RCC 7860 (cell line): Measurements from ENCODE around the gene TICAM2.

Experiments used
- DNase-seq: peaks from one replicate; pipeline ENCODE4 v3.0.0-alpha.2; 2015; ENCODE audit warnings: low spot score
- FAIRE-seq: peaks from 2 replicates; lab custom pipeline; 2012; peaks lifted over from hg19 to GRCh38; lab: Jason Lieb, UNC

Gene TICAM2

DNA sequence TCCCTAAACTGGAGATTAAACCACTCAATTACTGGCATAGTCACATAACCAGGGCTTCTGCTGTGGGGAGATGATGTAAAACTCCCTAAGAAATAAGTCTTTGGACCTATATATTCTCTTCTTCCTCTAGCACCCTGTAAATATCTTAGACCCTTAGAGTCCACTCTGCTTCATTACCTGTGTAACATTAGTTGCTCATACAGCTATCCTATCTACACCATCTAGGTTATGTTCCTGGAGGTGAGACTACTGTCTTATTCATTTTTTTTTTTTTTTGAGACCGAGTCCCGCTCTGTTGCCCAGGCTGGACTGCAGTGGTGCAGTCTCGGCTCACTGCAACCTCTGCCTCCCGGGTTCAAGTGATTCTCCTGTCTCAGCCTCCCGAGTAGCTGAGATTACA lies 9.6 kb upstream of the TICAM2 start:
- FAIRE-seq (no peak), DNase-seq (no peak)

DNA sequence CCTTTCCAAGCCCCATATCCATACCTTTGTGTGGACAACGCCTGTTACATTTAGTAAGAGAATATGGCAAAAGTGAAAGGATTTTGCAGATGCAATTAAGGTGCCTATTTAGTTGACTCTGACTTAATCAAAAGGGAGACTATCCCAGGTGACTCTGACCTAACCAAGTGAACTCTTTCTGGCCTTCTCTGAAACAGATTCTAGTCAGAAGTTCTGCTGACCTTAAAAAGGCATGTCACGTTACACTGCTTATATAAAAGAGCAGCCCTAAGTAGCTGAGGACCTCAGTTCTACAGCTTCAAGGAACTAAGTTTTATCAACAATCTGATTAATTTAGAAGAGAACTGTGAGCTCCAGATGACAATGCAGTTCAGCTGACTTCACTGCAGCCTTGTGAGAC lies 5.7 kb upstream of the TICAM2 start:
- DNase-seq = no peak
- no peak for FAIRE-seq

DNA sequence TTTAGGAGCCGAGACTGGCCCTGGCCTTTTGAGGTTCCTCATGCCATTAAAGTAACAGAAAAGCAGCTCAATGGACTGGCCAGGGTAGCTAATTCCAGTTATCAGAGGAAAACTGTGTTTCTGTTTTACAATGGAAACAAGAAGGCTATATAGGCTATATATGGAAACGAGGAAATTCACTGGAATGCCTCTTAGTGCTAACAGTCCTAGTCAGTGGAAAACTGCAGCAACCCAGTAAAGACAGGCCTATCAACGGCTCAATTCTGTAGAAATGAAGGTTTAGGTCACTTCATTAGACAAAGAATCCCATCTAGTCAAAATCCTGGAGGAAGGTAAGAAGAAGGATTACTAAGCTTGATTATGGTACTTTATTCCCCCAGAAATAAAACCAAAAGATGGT lies 3.2 kb upstream of the TICAM2 start:
- no peak for DNase-seq
- no peak for FAIRE-seq

DNA sequence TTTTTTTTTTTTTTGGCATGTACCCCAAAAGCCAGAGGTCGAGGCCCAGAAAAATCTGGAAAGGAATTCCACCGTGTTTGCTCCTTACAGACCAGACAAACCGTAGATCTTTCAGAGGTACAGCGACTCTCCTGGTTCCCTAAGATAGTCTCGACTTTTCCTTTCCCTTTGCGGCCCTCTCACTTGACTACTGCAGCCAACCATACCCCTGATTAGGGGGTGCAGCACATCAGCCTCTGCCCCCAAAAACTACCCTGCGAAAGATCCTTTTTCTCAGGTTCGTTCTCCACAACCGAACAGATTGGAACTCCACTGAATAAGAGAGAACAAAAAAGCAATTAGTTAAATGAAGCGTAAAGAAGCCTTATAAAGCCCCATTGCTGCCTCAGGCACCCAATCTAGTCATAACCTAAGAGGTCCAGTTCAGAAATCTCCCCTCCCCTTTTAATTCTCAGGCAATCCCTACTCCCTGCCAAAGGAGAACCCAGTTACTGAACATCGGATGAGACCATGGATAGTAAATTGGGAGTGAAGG lies 379 bp upstream of the TICAM2 start:
- FAIRE-seq (no peak), DNase-seq (no peak)

DNA sequence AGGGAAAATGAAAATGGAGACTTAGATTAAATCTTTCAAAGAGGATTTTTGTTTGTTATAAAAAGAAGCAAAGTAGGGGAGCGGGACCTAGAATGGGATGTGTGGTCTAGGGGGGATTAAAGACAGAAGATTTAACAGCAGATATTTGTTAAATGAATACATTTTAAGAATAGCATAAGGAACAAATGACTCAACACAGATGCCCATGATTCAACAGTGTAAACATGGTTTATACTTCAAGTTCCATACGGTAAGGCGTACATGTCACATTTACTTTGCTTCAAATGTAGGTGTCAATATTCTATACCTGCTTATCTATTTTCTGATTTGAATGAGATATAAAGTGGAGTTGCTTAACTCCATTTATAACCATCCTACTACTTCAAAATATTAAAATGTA lies 1.5 kb downstream of the TICAM2 start:
- DNase-seq = no peak
- no peak for FAIRE-seq

DNA sequence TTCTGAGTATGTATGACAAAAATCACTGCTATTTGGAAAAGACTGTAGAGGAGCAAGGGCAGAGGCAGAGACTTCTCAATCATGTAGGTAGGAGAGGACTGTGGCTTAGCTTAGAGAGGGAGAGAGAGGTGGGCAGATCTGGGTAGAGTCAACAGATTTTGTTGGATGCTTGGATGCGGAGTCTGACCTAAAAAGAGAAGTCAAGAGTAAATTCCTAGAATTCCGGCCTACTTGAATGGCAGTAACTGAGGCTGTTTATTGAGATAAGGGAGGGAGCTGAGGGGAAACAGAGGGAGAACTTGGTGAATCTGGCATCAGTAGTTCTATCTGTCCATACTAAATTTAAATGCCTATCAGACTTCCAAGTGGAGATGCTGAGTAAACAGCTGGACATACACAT lies 2.4 kb downstream of the TICAM2 start:
- DNase-seq (no peak), FAIRE-seq (no peak)

DNA sequence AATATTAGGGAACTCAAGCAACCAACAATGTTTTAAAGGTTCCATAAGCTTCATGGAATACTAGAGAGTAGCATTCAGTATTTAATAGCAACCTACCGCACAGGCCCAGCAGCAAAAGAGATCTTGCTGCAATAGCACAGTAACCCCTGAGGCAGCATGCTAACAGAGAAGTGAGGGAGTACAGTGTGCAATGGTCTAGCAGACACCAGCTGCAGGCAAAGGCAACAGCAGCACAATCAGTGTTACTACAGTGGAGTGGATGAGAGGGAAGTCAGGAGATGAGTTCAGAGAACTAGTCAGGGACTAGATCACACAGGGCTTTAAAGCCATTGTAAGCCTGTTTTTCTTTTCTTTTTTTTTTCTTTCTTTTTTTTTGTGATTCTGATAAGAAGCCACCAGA lies 2.8 kb downstream of the TICAM2 start:
- DNase-seq (no peak), FAIRE-seq (no peak)

DNA sequence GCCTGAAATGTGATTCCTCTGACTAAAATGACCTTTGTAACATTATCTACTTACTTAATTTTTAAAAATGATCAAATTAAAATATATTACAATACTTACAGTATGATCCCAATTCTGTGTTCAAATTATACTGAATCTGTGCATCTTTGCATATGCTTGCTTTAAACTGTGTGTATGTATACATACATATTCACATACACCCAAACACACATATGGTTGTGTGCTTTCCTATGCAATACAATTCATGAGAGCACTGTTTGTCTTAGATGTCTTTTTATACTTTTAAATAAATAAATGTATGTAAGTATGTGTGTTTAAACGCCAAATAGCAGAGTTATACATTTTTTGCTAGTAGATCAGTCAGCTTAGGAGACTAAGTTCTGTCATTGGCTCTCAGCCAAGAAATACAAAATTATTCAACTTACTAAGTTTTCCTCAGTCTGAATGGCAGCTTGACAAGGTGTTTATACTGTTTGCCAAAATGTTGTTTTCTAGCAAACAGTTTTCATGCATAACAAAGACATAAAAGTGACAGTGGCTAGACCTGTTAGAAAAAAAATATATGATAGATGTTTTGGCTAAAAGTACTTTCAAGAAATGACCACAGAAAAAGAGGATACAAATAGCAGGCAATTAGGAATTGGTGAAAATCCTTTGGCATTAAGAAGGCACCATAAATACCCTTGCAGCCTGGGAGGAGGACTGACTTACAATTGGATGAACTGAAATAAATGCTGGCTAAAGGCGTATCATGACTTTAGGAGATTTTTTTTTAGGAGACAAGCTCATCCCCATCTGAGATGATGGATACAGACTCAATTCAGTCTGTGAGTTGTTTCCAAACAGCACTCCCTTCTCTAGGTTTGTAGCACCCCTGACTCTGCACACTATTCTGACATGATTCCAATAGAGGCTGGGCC lies 7.9 kb downstream of the TICAM2 start:
- DNase-seq (no peak), FAIRE-seq (no peak)

DNA sequence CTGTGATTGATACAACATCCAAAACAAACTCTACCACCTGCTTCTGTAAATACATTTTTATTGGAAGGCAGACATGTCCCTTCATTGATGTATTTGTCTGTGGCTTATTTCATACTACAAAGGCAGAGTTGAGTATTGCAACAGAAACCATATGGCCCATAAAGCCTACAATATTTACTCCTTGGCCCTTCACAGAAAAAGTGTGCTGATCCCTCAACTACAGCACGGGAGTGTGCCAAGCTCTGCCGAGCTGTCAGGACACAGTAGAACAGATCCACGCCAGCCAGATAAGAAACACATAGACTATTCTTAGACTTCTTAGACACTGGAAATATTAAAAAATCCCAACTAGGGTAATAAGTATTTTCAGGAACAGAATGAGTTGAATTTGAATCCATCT lies 13.2 kb downstream of the TICAM2 start:
- DNase-seq (no peak), FAIRE-seq (no peak)

DNA sequence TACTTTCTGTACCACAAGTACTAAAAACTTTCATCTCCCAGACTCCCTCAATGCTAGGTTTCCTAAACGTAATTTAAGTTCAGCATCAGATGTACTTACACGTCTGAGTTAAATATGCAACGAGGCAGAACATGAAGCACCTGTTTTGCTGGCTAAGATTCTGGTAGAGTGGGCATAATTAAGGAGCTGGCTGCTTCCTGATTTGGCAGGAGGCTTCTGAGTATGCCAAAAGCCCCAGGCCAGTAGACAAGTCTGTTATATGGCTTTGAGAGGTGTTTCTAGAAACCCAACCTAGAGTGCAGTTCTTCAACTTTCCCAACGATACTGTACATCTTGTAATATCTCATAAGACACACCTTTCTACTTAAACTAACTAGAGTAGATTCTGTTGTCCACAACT lies 13.6 kb downstream of the TICAM2 start:
- DNase-seq (no peak), FAIRE-seq (no peak)

GRCh38 chr5:115586525-115587146 lies 15.6 kb downstream of the TICAM2 start:
- DNase-seq = peak; percentile 34
- FAIRE-seq = peak; percentile 79

DNA sequence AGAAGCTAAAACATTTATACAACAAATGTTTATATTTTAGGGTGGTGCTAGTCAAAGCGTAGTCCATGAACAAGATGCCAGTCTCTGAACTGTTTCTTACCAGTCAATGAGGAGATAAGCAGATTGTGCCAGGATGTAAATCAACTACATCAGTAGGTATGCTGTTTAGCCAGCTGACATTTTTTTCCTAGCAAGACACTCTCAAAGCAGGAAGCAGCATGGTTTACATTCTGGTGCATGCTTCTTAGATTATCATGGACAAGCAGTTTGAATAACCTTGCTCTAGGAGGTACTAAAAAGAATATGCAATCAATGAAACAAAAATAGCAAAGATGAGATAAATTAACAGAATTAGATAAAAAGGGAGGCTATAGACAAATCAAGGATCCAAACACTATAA lies 17.0 kb downstream of the TICAM2 start:
- DNase-seq (no peak), FAIRE-seq (no peak)

DNA sequence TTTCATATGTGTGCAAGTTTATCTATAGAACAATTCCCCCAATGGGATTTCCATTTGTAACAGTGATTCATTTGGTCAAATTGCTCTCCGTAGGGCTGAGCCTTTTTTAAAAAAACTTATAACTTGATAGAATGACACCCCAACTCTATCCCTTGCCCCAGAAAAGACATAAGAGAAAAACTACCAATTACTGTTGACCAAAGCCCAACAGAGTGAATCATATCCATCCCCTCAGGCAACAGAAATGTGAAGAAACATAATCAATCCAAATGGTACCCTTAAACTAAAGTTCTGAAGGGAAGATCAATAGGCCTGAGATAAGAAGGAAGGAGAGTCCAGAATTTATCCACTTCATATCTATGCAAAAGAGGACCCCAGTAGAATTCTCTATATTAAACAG lies 17.8 kb downstream of the TICAM2 start:
- no peak for FAIRE-seq
- no peak for DNase-seq

DNA sequence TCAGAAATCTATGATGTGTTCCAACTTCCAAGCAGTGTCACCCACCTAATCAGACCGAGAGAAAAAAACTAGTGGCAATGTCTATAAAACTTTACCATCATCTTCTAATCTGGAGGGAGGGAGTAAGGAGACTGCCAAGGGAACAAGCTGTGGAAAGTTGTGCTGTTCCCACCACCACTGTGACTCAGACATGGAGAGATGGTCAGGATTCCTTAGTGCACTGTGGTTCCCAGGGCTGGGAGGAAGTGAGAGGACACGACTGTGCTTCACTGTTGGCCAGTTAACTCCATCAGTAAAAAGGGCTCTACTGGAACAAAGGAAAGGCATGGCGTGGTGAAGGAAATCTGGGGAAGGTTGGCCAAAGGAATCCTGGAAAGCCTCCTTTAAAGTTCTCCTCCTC lies 18.8 kb downstream of the TICAM2 start:
- peak; percentile 76 for FAIRE-seq

GRCh38 chr5:115580941-115581340 lies 21.3 kb downstream of the TICAM2 start:
- FAIRE-seq (no peak), DNase-seq (no peak)

More for the DNA sequence above, 18.8 kb downstream of the TICAM2 start:
- peak; percentile 72 for DNase-seq

DNA sequence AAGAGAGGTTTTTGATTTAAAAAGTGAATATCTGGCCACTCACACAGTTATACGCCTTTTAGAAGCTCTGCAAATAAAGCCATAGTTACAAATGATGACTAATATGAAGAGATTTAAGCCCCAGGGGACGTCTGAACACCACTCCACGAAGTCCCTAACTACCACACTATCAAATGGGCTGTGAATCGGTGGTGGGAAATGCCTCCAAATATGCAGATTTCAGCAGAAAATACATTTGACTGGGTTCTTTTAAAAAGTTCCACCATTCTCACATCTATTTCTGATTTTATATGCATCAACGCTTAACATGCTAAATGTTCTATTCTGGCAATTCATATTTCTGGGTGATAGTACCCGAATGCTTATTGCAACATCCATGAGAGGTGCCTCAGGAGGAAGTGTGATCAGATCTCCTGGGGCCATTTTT lies 22.5 kb downstream of the TICAM2 start:
- no peak for FAIRE-seq
- DNase-seq = no peak

DNA sequence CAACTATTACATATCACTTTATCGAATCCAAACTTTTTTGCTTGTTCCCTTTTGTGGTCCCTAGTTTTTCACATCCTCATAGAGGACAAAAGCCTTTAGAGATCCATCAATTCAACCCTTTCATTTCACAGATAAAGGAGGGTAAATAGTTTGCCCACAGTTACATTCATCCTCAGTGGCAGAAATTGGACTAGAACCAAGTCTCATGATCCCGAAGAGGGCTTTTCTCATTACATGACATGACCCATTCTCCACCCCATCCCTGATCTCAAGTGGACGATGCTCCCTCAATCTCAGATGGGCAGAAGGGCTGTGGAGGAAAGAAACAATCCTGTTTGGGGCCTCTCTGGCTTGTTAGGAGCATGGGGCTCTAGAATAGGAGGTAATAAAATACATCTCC lies 23.1 kb downstream of the TICAM2 start:
- no peak for DNase-seq
- FAIRE-seq = no peak

DNA sequence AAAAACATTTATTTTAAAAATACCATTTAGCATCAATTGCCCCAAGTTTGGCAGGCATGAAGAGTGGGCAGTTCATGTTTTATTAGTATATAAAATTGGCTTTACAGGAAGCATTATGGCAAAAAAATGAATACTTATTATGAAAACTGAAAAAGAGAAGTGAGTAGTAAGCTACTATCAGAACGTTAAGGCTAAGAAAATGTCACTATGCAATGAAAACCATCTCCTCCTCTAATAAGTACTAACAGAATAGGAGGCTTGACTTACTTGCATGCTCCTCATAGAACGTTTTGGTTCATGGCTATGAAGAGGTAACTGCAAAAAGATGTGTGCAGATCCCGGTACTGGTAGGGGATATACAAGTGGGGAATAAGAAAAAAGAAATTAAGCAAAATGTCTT lies 23.6 kb downstream of the TICAM2 start:
- FAIRE-seq = no peak
- no peak for DNase-seq

- FAIRE-seq (no peak), DNase-seq (no peak)
Observed at GRCh38 chr5:115577741-115578140, 24.5 kb downstream of the TICAM2 start.

- FAIRE-seq (no peak), DNase-seq (no peak)
Observed at GRCh38 chr5:115577329-115577728, 24.9 kb downstream of the TICAM2 start.

GRCh38 chr5:115575167-115576070 lies 26.9 kb downstream of the TICAM2 start:
- DNase-seq (peak; percentile 53), FAIRE-seq (no peak)
